ENCODE measurements around the gene NCOA1.

The NCOA1 gene

DNA sequence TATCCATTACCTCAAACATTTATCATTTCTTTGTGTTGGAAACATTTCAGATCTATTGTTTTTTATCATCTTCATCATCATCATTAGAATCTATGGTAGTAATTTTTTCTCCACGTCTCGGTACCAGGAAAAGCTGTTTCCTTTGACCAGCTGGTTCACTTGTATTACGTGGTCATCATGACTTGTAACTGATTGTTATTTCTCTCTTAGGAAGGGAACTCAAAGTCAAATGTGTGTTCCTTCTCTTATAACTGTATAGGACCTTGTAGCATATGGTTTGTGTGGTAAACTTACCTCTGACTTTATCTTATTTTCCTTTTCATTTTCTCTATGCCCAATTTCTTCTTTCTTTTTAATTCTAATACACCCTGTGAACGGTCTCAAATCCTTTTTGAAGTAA is 16.5 kb downstream of the NCOA1 start:
- Mint-ChIP-seq H3K4me1 (peaks cover 8% of the 10 kb centered on the region), H3K4me3 (no peak overlapping the region), H3K36me3 (peaks cover 3% of the 10 kb centered on the region), H3K9me3 (no peaks in the 10 kb centered on the region), H3K27me3 (no peaks in the 10 kb centered on the region), H3K27ac (no peak overlapping the region)
- no peak for DNase-seq
- CTCF ChIA-PET, result interaction anchor here (1.1 to 1.4 kb wide), 2 partner anchors 11 to 33 kb away, joined by 3 read pairs; no protein-coding TSS in a partner anchor

DNA sequence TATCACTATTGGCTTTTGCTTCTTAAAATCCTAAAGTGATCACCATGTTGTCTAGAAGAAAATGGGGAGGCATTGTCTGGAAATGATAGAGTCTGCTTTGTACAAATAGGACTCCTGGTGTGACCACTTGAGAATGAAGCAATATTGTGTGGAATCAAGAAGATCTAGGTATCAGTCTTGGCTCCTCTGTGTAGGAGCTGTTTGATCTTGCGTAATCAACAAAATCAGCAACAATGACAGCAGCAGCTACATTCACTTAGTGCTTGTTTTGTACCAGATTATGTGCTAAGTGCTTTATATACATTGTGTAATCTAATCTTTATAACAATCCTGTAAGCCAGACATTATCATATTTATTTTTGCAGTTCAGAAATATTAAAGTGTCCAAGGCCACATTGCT is 17.8 kb downstream of the NCOA1 start:
- peaks cover 3% of the 10 kb centered on the region for H3K36me3 Mint-ChIP-seq
- no peaks in the 10 kb centered on the region for H3K9me3 Mint-ChIP-seq
- no peak overlapping the region for H3K27ac Mint-ChIP-seq
- peaks cover 8% of the 10 kb centered on the region for H3K4me1 Mint-ChIP-seq
- CTCF ChIA-PET, result no interaction called here
- no peaks in the 10 kb centered on the region for H3K27me3 Mint-ChIP-seq
- H3K4me3 Mint-ChIP-seq, result no peak overlapping the region
- no peak for DNase-seq

DNA sequence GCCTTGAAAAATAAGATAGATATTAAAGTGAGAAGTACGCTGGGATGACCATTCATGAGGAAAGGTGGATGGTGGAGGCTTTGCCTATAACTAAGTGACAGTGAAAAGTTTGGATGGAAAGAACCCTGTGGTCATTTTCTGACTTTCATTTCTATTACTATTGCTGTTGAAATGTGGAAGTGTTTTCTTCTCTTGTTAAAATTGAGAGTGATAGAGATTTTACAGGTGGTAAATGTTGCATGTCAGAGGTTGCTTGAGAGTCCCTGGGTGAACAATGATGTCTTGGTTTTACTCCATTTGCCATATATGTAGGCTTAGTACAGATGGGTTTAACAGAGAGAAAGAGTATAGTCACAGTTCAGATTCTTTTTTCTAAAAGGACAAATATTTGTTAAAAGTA is 18.4 kb downstream of the NCOA1 start:
- H3K27ac Mint-ChIP-seq, result no peak overlapping the region
- no peak overlapping the region for H3K4me3 Mint-ChIP-seq
- DNase-seq, result no peak
- H3K4me1 Mint-ChIP-seq, result peaks cover 8% of the 10 kb centered on the region
- peaks cover 3% of the 10 kb centered on the region for H3K36me3 Mint-ChIP-seq
- CTCF ChIA-PET, result no interaction called here
- no peaks in the 10 kb centered on the region for H3K27me3 Mint-ChIP-seq
- no peaks in the 10 kb centered on the region for H3K9me3 Mint-ChIP-seq

DNA sequence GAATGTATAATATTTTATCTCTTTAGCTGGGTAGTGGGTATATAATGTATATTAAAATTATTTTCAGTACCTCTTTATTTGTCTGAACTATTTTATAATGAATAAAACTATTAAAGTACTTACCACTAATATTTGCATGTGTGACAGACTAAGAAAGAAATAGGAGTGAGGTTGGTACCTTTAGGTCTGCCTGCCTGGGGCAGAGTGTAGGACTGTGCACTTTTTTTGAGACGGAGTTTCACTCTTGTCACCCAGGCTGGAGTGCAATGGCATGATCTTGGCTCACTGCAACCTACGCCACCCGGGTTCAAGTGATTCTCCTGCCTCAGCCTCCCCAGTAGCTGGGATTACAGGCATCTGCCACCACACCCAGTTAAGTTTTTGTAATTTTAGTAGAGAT is 18.8 kb downstream of the NCOA1 start:
- Mint-ChIP-seq H3K4me3 (no peak overlapping the region), H3K9me3 (no peaks in the 10 kb centered on the region), H3K4me1 (peaks cover 8% of the 10 kb centered on the region), H3K36me3 (peaks cover 3% of the 10 kb centered on the region), H3K27me3 (no peaks in the 10 kb centered on the region), H3K27ac (no peak overlapping the region)
- no peak for DNase-seq
- CTCF ChIA-PET, result no interaction called here

DNA sequence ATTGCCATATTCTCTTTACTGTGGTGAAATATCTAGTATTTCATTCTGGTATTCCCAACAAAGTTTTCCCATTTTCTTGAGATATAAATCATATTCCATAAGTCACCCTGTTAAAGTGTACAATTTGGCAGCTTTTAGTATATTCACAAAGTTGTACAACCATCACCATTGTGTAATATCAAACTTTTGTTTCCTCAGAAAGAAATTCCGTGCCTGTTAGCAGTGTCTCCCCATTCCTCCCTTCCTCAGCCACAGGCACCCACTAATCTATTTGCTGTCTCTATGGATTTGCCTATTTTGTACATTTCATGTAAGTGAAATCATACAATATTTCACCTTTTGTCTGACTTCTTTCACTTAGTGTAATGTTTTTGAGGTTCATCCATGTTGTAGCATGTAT is 19.7 kb downstream of the NCOA1 start:
- H3K36me3 Mint-ChIP-seq, result peaks cover 3% of the 10 kb centered on the region

DNA sequence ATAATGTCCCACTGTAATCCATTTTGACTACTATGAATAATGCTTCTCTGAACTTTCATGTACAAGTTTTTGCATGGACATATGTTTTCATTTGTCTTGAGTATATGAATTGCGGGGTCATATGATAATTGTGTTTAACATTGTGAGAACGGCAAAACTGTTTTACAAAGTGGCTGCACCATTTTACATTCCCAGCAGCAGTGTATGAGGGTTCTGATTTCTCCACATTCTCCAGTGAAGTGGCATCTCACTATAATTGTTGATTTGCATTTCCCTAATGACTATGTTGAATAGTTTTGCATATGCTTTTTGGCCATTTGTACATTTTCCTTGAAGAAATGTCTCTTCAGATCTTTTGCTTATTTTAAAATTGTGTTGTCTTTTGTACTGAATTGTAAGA is 20.1 kb downstream of the NCOA1 start:
- H3K4me1 Mint-ChIP-seq, result peaks cover 8% of the 10 kb centered on the region
- no peak overlapping the region for H3K27ac Mint-ChIP-seq
- CTCF ChIA-PET, result no interaction called here
- no peaks in the 10 kb centered on the region for H3K27me3 Mint-ChIP-seq
- peaks cover 3% of the 10 kb centered on the region for H3K36me3 Mint-ChIP-seq
- H3K9me3 Mint-ChIP-seq, result no peaks in the 10 kb centered on the region
- no peak for DNase-seq
- H3K4me3 Mint-ChIP-seq, result no peak overlapping the region

More for the DNA sequence above, 19.7 kb downstream of the NCOA1 start:
- Mint-ChIP-seq H3K27ac (no peak overlapping the region), H3K9me3 (no peaks in the 10 kb centered on the region), H3K4me3 (no peak overlapping the region), H3K4me1 (peaks cover 8% of the 10 kb centered on the region), H3K27me3 (no peaks in the 10 kb centered on the region)
- CTCF ChIA-PET, result no interaction called here
- no peak for DNase-seq

DNA sequence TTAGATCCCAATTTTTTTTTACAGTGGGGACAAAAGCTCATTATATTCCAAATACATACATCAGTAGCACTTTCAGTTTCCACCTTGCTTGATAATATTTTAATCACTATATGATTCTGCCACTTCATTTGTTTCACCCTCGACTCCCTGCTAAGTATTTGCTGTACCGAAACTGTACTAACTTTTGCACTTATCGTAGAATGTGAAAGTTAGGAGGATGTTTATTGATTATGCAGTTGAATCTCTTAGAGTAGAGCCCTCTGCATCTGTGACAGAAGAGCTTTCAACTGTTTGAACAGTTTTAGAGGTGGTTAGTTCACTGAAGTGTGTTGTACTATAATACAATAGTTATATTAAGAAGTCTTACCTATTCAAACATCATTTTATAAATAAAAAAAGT is 20.8 kb downstream of the NCOA1 start:
- H3K27me3 Mint-ChIP-seq, result no peaks in the 10 kb centered on the region
- no peak for DNase-seq
- H3K9me3 Mint-ChIP-seq, result no peaks in the 10 kb centered on the region
- H3K4me1 Mint-ChIP-seq, result peaks cover 8% of the 10 kb centered on the region
- H3K27ac Mint-ChIP-seq, result no peak overlapping the region
- peaks cover 3% of the 10 kb centered on the region for H3K36me3 Mint-ChIP-seq
- CTCF ChIA-PET, result no interaction called here
- no peak overlapping the region for H3K4me3 Mint-ChIP-seq

DNA sequence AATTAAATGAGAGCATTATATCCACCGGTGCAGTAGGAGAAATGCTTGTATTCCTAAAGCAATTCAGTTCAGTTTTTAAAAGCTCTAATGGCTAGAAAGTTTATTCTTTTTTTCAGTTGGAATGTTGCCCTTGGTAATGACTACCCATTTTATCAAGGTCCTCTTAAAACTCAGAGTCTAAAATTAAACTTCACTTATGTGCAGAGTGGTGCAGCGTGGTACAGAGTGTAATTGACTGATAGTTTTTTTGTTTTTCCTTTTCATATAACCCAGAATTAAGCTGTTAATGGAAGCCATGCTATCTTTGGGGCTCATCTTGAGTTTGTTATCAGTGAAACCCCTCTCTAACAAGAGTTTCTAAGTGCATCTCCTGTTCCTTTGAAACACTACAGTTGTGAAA is 21.4 kb downstream of the NCOA1 start:
- H3K36me3 Mint-ChIP-seq, result peaks cover 3% of the 10 kb centered on the region
- CTCF ChIA-PET, result no interaction called here
- no peaks in the 10 kb centered on the region for H3K9me3 Mint-ChIP-seq
- no peaks in the 10 kb centered on the region for H3K27me3 Mint-ChIP-seq
- H3K4me1 Mint-ChIP-seq, result peaks cover 8% of the 10 kb centered on the region
- DNase-seq, result no peak
- H3K4me3 Mint-ChIP-seq, result no peak overlapping the region
- H3K27ac Mint-ChIP-seq, result no peak overlapping the region

DNA sequence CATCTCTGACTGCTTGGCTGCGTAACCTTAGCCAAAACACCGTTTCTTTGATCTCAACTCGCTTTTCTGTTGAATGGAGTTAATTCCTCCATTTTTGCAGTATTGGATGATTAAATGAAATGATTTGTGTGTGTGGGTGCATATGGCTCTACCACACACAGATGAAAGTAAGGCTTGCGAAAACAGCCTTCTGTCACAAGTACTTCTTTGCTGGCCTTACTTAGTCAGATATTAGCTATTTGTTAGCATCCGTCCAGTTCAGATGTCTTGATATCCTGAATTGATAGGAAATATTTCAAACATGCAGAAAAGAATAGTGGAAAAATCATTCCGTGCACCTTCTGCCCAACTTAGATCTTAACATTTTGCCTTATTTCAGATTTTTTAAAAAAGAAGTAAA is 21.8 kb downstream of the NCOA1 start:
- Mint-ChIP-seq H3K36me3 (peaks cover 3% of the 10 kb centered on the region), H3K27ac (no peak overlapping the region), H3K4me1 (peaks cover 6% of the 10 kb centered on the region), H3K4me3 (no peak overlapping the region), H3K9me3 (no peaks in the 10 kb centered on the region), H3K27me3 (no peaks in the 10 kb centered on the region)
- CTCF ChIA-PET, result no interaction called here
- DNase-seq, result no peak

DNA sequence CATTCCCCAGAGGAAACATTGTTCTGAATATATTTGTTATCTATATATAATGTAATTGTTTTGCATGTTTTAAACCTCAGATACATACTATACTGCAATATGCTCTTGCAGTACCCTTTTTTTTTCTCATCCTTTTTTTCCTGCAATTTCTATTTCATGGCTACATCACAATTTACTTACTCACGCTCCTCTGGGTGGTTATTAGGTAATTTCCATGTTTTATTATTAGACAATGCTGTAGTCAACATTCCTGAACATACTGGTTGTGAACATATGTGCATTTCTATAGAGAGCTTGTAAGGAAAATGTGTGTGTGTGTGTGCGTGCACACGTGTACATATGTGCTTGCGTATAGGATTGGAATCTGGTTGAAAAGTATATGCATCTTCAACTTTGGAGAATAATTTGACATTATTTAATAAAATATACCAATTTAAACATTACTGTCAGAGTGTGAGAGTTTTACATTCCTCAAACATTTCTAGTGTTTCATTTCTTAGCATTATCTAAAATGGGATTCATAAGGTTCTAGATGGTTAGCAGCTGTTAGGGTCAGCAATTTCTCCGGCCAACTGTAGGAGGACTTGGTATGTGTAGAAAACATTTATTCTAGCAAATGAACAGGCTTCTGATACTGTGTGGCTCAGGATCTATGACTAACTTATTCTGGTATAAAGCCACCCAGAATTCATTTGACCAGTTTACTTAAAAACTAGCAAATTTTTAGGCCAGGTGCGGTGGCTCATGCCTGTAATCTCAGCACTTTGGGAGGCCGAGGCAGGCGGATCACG is 22.4 kb downstream of the NCOA1 start:
- peaks cover 3% of the 10 kb centered on the region for H3K36me3 Mint-ChIP-seq
- no peaks in the 10 kb centered on the region for H3K27me3 Mint-ChIP-seq
- DNase-seq, result no peak
- peaks cover 6% of the 10 kb centered on the region for H3K4me1 Mint-ChIP-seq
- no peaks in the 10 kb centered on the region for H3K9me3 Mint-ChIP-seq
- CTCF ChIA-PET, result no interaction called here
- no peak overlapping the region for H3K27ac Mint-ChIP-seq
- no peak overlapping the region for H3K4me3 Mint-ChIP-seq

DNA sequence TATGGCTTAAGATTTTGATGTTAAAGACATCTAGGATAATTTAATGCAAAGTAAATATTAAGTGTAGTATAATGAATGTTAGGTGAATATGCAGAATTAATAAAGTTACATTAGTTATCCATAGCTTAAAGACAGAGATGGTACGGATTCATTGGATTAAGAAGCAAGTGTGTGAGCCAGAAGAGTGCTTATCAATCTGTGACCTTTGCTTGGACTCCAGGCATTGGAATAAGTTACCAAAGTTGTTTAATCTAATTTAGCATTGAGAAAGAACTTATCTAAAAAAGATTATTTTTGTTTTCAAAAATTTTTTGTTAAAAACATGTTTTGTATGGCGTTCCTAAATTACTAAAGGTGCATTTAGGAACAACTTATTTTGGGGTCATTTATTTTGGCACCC is 23.8 kb downstream of the NCOA1 start:
- peaks cover 6% of the 10 kb centered on the region for H3K4me1 Mint-ChIP-seq

DNA sequence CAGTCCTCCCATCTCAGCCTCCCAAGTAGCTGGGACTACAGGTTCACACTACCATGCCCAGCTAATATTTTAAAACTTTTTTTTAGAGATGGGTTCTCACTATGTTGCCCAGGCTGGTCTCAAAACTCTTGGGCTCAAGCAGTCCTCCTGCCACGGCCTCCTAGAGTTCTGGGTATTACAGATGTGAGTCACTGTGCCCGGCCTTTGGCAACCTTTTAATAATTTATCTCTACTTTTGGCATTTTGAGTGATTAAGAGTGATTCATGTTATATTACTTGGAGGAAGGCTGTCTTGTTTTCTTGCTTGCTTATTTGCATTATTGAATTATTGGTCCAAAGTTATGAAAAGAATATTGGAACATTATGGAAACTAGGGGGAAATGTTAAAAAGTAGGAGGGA is 24.3 kb downstream of the NCOA1 start:
- Mint-ChIP-seq H3K4me1 (peaks cover 6% of the 10 kb centered on the region), H3K27me3 (no peaks in the 10 kb centered on the region), H3K36me3 (peaks cover 3% of the 10 kb centered on the region), H3K9me3 (no peaks in the 10 kb centered on the region), H3K27ac (no peak overlapping the region), H3K4me3 (no peak overlapping the region)
- DNase-seq, result no peak
- CTCF ChIA-PET, result no interaction called here

More for the DNA sequence above, 23.8 kb downstream of the NCOA1 start:
- Mint-ChIP-seq H3K36me3 (peaks cover 3% of the 10 kb centered on the region), H3K27ac (no peak overlapping the region), H3K4me3 (no peak overlapping the region), H3K27me3 (no peaks in the 10 kb centered on the region), H3K9me3 (no peaks in the 10 kb centered on the region)
- CTCF ChIA-PET, result no interaction called here
- DNase-seq, result no peak

DNA sequence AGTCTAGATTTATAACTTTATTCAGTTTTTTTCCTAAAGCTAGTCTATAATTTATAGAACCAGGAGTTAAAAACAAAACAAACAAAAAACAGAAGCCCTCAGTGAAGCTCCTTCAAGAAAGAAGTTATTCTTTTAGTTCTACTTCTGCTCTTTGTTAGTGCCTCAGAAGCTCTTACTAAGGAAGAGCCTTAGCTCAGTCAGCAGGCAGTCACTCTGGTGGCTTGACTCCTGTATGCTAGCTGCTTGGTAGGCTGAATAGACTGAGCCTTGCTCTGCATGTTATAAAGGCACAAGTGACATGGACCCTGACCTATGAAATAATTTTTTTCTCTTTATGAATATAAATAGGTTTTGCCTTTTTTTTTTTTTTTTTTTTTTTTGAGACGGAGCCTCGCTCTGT is 24.8 kb downstream of the NCOA1 start:
- H3K36me3 Mint-ChIP-seq, result peaks cover 2% of the 10 kb centered on the region
- no peak overlapping the region for H3K27ac Mint-ChIP-seq
- DNase-seq, result no peak
- no peaks in the 10 kb centered on the region for H3K9me3 Mint-ChIP-seq
- H3K27me3 Mint-ChIP-seq, result no peaks in the 10 kb centered on the region
- CTCF ChIA-PET, result no interaction called here
- H3K4me1 Mint-ChIP-seq, result peaks cover 11% of the 10 kb centered on the region
- no peak overlapping the region for H3K4me3 Mint-ChIP-seq

DNA sequence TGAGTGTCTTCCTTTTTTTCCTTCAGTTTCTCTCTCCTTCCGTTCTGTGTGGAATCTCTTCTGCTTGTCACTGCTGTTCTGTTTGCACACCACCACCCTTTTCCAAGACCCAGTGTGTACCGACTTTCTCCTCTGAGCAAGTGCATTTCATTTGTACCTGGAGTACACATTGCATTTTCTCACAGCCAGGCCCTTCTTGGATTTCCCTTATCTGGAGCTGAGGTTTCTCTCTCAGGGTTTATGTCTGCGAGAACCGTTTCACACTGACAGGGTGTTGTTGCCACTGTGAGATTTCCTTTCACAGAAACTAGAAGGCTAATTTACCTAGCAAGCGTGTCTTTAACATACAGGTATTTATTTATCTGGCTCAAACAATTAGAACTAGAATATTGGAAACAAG is 26.2 kb downstream of the NCOA1 start:
- Mint-ChIP-seq H3K36me3 (no peaks in the 10 kb centered on the region), H3K4me1 (peaks cover 21% of the 10 kb centered on the region), H3K27me3 (no peaks in the 10 kb centered on the region), H3K4me3 (no peak overlapping the region), H3K27ac (no peak overlapping the region), H3K9me3 (no peaks in the 10 kb centered on the region)
- no peak for DNase-seq
- CTCF ChIA-PET, result no interaction called here

DNA sequence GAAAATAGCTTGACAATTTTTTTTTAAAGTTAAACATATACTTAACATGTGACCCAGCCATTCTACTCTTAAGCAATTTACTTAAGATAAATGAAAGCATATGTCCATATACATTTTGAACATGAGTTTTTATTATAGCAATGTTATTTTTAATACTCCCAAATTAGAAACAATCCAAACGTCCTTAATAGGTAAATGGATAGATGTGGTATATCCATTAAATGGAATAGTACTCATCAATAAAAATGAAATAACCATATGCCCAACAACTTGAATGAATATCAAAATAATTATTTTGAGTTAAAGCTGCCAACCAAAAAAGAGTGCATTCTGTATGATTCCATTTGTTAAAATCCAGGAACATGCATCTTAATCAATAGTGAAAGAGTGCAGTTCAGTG is 29.1 kb downstream of the NCOA1 start:
- CTCF ChIA-PET, result no interaction called here
- no peaks in the 10 kb centered on the region for H3K27me3 Mint-ChIP-seq
- no peaks in the 10 kb centered on the region for H3K36me3 Mint-ChIP-seq
- no peak for DNase-seq
- no peak overlapping the region for H3K4me3 Mint-ChIP-seq
- H3K9me3 Mint-ChIP-seq, result no peaks in the 10 kb centered on the region
- no peak overlapping the region for H3K27ac Mint-ChIP-seq
- H3K4me1 Mint-ChIP-seq, result peaks cover 18% of the 10 kb centered on the region

Data from activated naive CD4-positive, alpha-beta T cell treated with anti-CD3 and anti-CD28 coated beads, Interleukin-2, amount 10 ng/mL, durations not matched to agents 7 days and 5 days (primary cell).